OCI-LY7 (cell line): ENCODE results near the gene HK3. TPM values are rescaled to one million over a fixed set of nuclear protein-coding genes. Genes with fewer than 3 reads are reported as not detected.

Experiments
- BruUV-seq: library from RNA; stranded (reverse); fragments of 400-500 nt; replicated peaks from 2 replicates; lab custom pipeline; 2021; lab: Mats Ljungman, UMichigan
- CTCF ChIA-PET: fragments of 300-600 bp; sonication (Branson Sonifier 250); formaldehyde crosslinking; loops from one replicate; lab custom pipeline; 2022; ENCODE audit warnings: antibody characterized with exemption; ENCODE audit not compliant: unreplicated experiment; lab: Charles Lee
- POLR2A ChIA-PET: fragments of 300-600 bp; sonication (Branson Sonifier 250); formaldehyde crosslinking; loops from one replicate; lab custom pipeline; 2022; ENCODE audit warnings: antibody characterized with exemption; lab: Charles Lee
- DNase-seq: peaks from one replicate; pipeline ENCODE4 v3.0.0-alpha.2; 2015; ENCODE audit warnings: low spot score
- H2AFZ ChIP-seq: fragments of 200-600 bp; sonication (generic), shearing (Covaris generic); 2 replicates; pipeline ENCODE4 v1.6.1; 2014; ENCODE audit warnings: mild to moderate bottlenecking, antibody characterized with exemption, low read length, moderate library complexity
- H3K27ac ChIP-seq: fragments of 200-600 bp; sonication (generic); 2 replicates; pipeline ENCODE4 v1.5.1; 2014; ENCODE audit warnings: mixed run types, low read depth, mild to moderate bottlenecking, moderate library complexity, low read length, inconsistent platforms; ENCODE audit not compliant: poor library complexity, severe bottlenecking
- H3K36me3 ChIP-seq: fragments of 200-600 bp; sonication (generic); 2 replicates; pipeline ENCODE4 v1.6.1; 2014; ENCODE audit warnings: mild to moderate bottlenecking, antibody characterized with exemption, low read length, moderate library complexity, mixed read lengths; ENCODE audit not compliant: insufficient read depth
- H3K4me1 ChIP-seq: fragments of 200-600 bp; sonication (generic); 2 replicates; pipeline ENCODE4 v1.5.1; 2014; ENCODE audit warnings: mild to moderate bottlenecking, low read length; ENCODE audit not compliant: insufficient read depth, poor library complexity, severe bottlenecking
- H3K4me2 ChIP-seq: fragments of 200-600 bp; sonication (generic); 2 replicates; pipeline ENCODE4 v1.6.1; 2014; ENCODE audit warnings: mild to moderate bottlenecking, low read length
- H3K4me3 ChIP-seq: fragments of 200-600 bp; sonication (generic); 2 replicates; pipeline ENCODE4 v1.5.1; 2014; ENCODE audit warnings: mild to moderate bottlenecking, low read depth, low read length; ENCODE audit not compliant: poor library complexity, severe bottlenecking
- H3K79me2 ChIP-seq: fragments of 200-600 bp; sonication (generic); 2 replicates; pipeline ENCODE4 v1.6.1; 2016; ENCODE audit warnings: low read depth, mild to moderate bottlenecking, low read length, moderate library complexity, mixed read lengths; ENCODE audit not compliant: insufficient read depth
- H3K9me2 ChIP-seq: fragments of 200-600 bp; sonication (generic); 2 replicates; pipeline ENCODE4 v1.6.1; 2016; ENCODE audit warnings: mild to moderate bottlenecking, low read length, mixed read lengths; ENCODE audit not compliant: insufficient read depth
- H3K9me3 ChIP-seq: fragments of 200-600 bp; sonication (generic); 2 replicates; pipeline ENCODE4 v1.6.1; 2014; ENCODE audit warnings: mild to moderate bottlenecking, mixed run types, low read length, mixed read lengths
- H4K20me1 ChIP-seq: fragments of 200-600 bp; sonication (generic); 2 replicates; pipeline ENCODE4 v1.6.1; 2014; ENCODE audit warnings: mild to moderate bottlenecking, antibody characterized with exemption, low read length, moderate library complexity, mixed read lengths; ENCODE audit not compliant: insufficient read depth
- CTCF ChIP-seq: fragments of 200-600 bp; sonication (generic); conservative IDR thresholded peaks from 2 replicates; pipeline ENCODE4 v1.5.1; 2014; ENCODE audit warnings: mild to moderate bottlenecking, antibody characterized with exemption, low read length, moderate library complexity, mixed read lengths
- EZH2phosphoT487 ChIP-seq: fragments of 200-600 bp; sonication (generic); IDR thresholded peaks from 2 replicates; pipeline ENCODE4 v1.6.1; 2018; ENCODE audit warnings: low read depth, borderline replicate concordance, mild to moderate bottlenecking, mixed run types, antibody characterized with exemption, low read length, moderate library complexity, mixed read lengths
- intact Hi-C: fragments of 100-400 bp; cut with micrococcal nuclease; formaldehyde crosslinking; loops from one replicate; pipeline ENCODE4 v1.10.0; 2022; ENCODE audit not compliant: unreplicated experiment
- total RNA-seq, 2 experiments: library from RNA; depleted of rRNA in 1 of 2; stranded (reverse); fragments of >200 nt in 1 of 2; shearing (Covaris generic) in 1 of 2; gene quantifications; 2 replicates each; pipeline ENCODE4 v1.2.3, GENCODE V29; 2014 to 2022

Gene HK3
- total RNA-seq, 2 experiments from 2014 or later, result 0.38 TPM; not detected in 1

- no peak for DNase-seq
- Histone ChIP-seq H3K9me2 (no peaks in the 10 kb centered on the region), H3K4me3 (no peak overlapping the region), H3K79me2 (no peaks in the 10 kb centered on the region), H2AFZ (no peak overlapping the region), H3K4me2 (no peak overlapping the region), H3K36me3 (peaks cover 95% of the 10 kb centered on the region), H3K9me3 (no peaks in the 10 kb centered on the region), H3K4me1 (no peaks in the 10 kb centered on the region), H4K20me1 (no peaks in the 10 kb centered on the region), H3K27ac (no peak overlapping the region)
- TF ChIP-seq CTCF (no peak), EZH2phosphoT487 (no peak)
- no TSS peak for BruUV-seq
- intact Hi-C loops, result no loop called here
- ChIA-PET CTCF (interaction anchor here (0.6 kb wide), 1 partner anchor 53 kb away, joined by 3 read pairs; no protein-coding TSS in a partner anchor), POLR2A (interaction anchor here (0.6 kb wide), 1 partner anchor 510 kb away, joined by 3 read pairs; no protein-coding TSS in a partner anchor)
Measured at GRCh38 chr5:176941951-176942350, 42.8 kb upstream of the HK3 start.

GRCh38 chr5:176938472-176938871 lies 39.3 kb upstream of the HK3 start:
- intact Hi-C loops, result no loop called here
- H3K27ac ChIP-seq, result no peak overlapping the region
- H3K36me3 ChIP-seq, result peaks cover 92% of the 10 kb centered on the region
- ChIA-PET POLR2A (interaction anchor here (0.6 to 1.2 kb wide), 4 partner anchors 12 to 571 kb away, joined by 3 to 4 read pairs (median 3); no protein-coding TSS in a partner anchor), CTCF (interaction anchor here (0.5 kb wide), 1 partner anchor 1301 kb away, joined by 3 read pairs; no protein-coding TSS in a partner anchor)
- no peak overlapping the region for H3K4me2 ChIP-seq
- no peak overlapping the region for H2AFZ ChIP-seq
- no peak for TF ChIP-seq CTCF
- H4K20me1 ChIP-seq, result no peaks in the 10 kb centered on the region
- DNase-seq, result no peak
- H3K9me3 ChIP-seq, result no peaks in the 10 kb centered on the region
- no peaks in the 10 kb centered on the region for H3K79me2 ChIP-seq
- BruUV-seq, result no TSS peak
- H3K9me2 ChIP-seq, result no peaks in the 10 kb centered on the region
- no peak overlapping the region for H3K4me3 ChIP-seq
- no peaks in the 10 kb centered on the region for H3K4me1 ChIP-seq

GRCh38 chr5:176935017-176935416 lies 35.9 kb upstream of the HK3 start:
- no peak overlapping the region for H3K4me3 ChIP-seq
- TF ChIP-seq CTCF (no peak), EZH2phosphoT487 (no peak)
- no peak for DNase-seq
- no peak overlapping the region for H3K4me2 ChIP-seq
- peaks cover 91% of the 10 kb centered on the region for H3K36me3 ChIP-seq
- H3K9me2 ChIP-seq, result no peaks in the 10 kb centered on the region
- no peak overlapping the region for H2AFZ ChIP-seq
- H3K27ac ChIP-seq, result no peak overlapping the region
- ChIA-PET CTCF (no interaction called here), POLR2A (no interaction called here)
- no peaks in the 10 kb centered on the region for H4K20me1 ChIP-seq
- BruUV-seq, result no TSS peak
- intact Hi-C loops, result no loop called here
- peaks cover 9% of the 10 kb centered on the region for H3K4me1 ChIP-seq
- H3K79me2 ChIP-seq, result no peaks in the 10 kb centered on the region
- H3K9me3 ChIP-seq, result no peaks in the 10 kb centered on the region
